Astrocyte (in vitro differentiated cells and primary cell): ENCODE data around the gene GTPBP10.

ENCODE experiments used
- CTCF ChIP-seq: IDR thresholded peaks from 2 replicates; pipeline ENCODE4 v1.5.1; 2011; ENCODE audit warnings: low read depth, mild to moderate bottlenecking, inconsistent platforms, low read length, moderate library complexity; ENCODE audit not compliant: insufficient read depth
- EZH2 ChIP-seq: IDR thresholded peaks from 2 replicates; pipeline ENCODE4 v1.6.1; 2012; ENCODE audit warnings: mild to moderate bottlenecking, low read length, inconsistent platforms; ENCODE audit not compliant: insufficient read depth

- TF ChIP-seq CTCF (no peak), EZH2 (no peak)
Measured at GRCh38 chr7:90413185-90413528, 66.6 kb downstream of the GTPBP10 start.
